DMS114 treated with DMSO at 0.1 percent for 48 hours (cell line): ENCODE measurements around the gene KIF26A.

Source experiments
- DNase-seq: peaks from one replicate; lab custom pipeline; 2025; ENCODE audit not compliant: unreplicated experiment; lab: John Stamatoyannopoulos, UW

KIF26A gene

DNA sequence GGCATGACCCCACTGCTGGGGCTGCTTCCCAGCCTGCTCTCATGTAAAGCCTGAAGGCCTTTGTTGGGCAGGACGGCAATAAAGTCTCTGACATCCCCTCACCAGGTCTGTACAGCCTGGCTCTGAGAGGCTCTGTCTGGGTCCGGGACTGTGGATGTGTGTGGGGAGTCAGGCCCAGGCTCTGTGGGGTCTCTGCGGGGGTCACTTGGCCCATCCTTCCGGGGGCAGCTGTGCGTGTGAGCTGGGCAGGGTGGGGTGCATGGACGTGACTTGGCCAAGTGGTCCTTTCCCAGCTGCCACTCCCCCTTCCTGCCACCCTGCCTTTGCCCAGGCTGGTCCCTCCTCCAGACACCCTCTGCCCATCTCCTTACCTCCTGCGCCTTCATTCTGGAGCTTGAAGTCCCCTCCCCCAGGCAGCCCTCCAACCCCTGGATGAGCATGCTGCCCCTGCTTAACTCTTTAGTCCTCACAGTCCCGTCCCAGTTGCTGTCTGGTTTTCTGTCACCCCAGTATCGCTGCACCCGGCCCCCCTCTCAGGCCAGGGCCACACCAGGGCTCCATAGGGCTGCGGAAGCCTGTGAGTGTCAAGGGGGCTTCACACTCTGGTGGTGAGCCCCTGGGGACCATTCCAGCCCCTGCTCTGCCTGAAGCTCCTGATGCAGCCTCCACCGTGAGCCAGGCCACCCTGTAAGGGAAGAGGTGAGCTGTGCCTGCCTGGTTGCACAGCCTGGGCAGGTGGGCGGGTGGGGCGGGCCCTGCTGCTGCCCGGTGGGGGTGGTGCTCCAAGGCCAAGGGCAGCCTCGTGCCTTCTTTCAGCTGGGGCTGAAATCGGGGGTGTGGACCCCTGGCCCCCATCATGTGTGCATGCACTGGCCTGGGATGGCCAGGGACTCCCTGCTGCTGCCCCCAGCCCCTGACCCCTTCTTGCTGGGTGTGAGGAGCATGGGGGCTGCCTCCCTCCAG lies 25.5 kb upstream of the KIF26A start:
- no peak for DNase-seq

DNA sequence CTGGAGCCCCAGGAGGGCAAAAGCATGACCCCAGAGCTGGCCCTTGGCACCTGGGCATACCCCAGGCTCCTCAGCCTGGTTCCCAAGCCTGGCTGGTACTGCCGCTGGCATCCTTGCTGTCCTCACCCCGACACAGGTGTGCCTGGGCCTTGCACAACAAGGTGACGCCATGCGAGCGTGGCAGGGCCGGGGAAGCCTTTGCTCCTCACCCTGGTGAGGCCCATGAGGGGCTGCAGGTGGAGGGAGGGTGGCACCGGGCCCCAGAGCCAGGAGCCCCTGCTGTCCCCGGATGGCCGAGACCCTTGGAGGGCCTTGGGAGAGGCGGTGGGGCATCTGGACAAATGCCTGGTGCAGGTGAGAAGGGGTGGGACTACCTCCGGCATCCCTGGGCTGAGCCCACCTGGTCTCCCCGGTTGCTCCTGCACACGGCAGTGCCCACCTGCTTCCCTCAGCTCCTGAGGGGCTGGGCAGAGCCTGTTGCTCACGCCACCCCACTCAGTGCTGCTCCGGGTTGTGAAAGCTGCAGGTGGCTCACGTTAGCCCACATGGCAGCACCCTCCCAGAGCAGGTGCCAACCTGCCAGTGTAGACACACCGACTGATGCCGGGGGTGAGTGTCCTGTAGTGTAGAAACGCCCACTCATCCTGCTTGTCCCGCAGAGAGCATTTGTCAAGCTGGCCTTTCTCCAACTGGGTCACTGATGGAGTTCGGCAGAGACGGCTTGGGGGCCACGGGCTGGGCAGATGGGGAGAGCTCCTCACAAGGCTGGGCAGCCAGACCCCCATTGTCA lies 24.6 kb upstream of the KIF26A start:
- DNase-seq, result no peak

DNA sequence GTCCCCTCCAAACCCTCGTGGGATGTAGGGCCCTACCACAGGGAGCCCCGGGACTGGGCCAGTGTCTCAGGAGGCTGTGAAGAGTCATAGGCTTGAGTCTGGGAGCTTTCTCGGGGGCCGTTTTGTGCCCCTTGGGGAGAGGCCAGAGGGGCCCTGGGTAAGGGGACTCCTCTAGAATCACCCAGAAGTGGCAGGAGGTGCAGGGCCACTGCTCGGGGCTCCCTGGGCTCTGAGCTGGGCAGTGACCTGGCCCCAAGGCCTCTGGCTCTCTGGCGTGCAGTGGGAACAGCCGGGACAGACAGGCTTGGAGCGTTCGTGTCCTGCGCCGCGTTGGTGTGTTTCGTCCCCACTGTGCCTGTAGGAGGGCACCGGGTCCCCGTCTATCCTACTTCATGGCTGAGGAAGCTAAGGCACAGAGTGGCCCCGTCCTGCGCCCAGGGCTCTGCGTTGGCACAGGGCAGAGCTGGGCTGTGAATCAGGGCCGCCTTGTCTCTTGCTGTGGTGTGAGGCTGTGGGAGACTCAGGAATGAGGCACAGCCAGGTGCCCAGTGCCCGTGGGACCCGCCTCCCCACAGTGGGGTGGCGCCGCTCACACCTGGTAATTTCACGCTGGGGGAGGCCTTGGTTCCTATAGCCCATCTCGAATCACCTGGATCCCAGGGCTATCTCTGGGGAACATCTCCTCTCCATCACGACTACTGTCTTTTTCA lies 23.8 kb upstream of the KIF26A start:
- no peak for DNase-seq

DNA sequence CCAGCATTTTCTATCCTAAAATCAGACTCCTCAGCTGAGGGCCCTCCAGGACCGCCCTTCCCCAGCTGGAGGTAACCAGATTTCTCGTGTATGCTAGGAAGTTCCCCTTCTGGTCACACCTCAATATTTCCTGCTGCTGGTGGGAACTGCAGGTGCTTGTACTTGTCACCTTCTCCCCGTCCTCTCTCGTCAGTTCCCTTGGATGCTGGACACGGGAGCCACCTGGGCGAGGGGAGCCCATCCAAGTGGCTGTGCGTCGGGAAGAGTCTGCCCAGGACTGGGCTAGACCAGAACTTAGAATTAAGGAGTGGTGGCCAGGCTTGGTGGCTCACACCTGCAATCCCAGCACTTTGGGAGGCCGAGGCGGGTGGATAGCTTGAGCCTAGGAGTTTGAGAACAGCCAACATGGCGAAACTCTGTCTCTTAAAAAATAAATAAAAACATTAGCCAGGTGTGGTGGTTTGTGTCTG lies 23.2 kb upstream of the KIF26A start:
- no peak for DNase-seq

DNA sequence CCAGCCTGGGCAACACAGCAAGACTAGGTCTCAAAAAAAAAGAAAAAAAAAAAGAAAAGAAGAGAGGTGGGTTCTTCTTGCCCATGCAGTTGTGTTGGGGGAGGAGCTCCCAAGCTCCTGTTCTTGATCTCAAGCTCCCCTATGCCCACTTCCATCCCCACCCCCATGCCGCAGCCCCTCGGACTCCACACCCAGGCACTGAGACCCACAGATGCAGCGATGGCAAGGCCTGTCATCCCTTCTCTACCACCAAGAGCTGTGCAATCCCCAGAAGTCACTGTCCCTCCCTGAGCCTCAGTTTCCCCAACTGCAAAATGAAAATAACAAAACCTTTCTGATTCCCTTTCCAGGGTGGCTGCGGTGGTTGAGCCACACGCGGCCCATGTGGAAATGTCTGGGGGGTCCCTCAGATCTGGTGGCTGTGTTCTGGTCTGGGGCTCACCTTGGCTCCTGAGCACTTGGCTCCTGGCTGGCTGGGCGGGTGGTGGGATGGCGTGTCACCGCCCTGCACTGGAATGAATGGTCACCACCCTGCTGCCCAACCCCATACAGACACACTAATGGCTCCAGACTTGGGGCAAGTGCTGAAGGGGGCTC lies 22.6 kb upstream of the KIF26A start:
- no peak for DNase-seq

DNA sequence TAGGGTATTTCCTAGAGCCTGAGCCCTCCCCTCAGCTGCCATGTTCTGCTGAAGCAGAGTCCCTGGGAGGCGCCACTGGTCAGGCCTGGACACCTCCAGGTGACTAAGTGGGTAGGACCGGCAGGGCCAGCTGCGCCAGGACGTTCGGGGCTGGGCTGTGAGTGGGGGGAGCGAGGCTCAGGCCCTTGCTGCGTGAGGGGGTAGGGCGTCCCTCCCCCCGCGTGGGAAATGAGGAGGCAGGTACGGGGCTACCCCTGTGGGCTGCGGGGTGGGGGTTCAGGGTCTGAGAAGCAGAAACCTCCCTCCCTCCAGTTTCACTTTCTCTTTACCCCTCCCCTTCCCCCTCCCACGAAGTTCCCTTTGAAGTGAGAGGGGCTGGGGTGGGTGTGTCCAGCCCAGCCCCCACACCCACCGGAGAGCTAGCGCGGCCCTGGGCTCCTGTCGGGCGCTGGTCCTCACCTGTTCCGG lies 22.1 kb upstream of the KIF26A start:
- DNase-seq, result no peak

DNA sequence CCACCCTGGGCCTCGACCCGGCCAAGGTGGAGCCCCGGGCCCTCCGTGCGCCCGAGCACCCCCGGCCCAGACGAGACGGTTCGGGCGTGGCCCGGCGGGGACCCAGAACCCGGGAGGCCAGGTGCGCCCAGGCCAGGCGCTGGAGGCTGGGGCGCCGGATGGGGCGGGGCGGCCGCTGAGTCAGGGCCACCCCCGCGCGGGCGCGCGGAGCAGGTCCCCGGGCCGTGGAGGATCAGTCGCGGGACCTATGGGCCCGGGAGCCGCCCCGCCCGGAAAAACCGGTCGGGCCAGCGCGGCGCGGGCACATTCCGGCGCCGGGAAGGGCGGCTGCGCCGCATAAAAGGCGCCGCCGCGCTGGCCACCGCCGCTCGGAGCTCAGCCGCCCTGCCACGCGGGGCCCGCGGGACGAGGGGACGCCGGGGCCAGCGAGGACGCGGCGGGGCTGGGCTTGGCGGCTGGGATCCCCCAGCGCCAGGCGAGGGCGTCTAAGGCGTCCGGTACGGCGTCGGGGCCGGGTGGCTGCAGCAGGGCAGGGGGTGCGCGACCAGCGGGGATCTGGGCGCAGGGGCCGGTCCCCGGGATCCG lies 21.5 kb upstream of the KIF26A start:
- no peak for DNase-seq

DNA sequence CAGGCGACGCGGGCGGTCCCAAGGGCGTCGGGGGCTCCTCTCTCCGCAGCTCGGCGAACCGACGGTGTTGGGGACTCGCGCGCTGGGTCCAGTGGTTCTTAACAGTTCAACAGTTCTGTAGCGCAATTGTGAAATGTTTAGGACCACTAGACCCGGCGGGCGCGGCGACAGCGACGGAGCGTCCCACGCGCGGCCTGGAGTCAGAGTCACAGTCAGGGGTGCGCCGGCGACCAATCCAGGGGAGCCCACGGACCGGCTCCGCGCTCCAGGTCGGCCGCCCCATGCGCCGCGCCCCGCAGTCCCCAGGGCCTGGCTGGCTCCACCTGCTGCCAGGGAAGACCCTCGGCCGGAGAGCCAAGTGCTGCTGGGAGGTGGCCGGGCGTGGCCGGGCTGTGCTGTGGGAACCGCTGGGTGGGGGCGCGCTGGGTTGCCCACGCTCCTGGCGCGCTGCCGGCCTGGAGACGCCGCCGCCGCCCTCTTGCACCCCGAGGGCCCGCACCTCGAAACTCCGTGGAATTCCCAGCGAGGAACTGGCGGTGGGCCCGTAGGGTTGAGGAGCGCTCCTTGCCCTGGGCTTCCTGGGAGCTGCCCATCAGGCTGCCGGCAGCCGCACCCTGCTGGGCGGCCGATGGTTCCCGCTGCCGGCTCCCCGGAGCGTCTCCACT lies 20.9 kb upstream of the KIF26A start:
- DNase-seq, result no peak

DNA sequence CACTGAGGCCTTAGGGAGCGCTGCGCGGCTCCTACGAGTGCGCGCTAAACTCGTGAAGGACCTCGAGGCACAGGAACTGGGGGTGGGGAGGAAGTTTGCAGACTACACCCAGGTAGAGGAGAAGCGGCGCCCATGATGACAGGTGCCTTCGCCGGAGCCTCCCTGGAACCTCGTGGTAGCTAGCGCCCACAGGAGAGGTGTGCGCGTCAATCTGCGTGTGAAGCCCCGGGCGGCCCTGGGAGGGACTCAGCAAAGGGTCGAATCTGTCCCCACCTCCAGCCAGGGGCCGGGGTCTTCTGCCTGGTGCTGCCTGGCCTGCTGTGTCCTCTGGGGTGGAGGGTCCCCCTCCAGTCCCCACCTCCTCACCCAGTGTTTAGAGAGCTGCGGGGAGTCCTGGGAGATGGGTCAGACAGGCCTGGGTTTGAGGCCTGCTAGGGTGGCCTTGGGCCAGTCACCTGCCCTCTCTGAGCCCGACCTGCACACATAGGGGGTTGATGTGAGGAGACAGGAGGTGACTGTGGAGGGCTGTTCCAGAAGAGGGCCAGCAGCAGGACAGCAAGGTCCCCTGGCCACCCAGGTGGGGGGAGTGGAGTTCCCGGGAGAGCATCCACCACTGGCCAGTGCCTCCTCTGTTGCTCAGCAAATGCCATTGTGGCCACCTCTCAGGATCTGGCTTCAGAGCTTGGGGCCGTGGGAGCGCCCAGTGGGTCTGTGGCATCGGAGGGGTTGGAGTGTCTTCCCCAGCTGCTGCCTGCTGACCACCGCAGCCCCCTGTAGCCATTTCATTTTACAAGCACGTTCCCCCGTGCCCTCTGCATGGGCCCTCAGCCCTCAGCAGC lies 20.2 kb upstream of the KIF26A start:
- no peak for DNase-seq

DNA sequence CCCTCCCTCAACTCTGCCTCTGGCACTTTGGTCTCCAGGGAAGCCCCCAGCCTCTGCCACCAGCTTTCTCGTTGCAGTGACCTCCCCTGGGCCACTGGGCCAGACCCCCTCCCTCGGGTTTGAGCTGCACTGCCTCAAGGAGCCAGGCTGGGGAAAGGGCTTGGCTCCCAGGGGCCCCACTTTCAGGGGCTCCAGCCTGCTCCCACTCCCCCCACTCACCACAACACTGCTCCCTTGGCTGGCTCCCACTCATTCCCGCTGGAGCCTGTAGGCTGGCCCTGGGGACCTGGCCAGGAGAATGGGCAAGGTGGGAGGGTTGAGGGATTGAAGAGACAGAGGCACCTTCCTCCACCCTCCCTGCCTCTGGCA lies 19.3 kb upstream of the KIF26A start:
- no peak for DNase-seq

DNA sequence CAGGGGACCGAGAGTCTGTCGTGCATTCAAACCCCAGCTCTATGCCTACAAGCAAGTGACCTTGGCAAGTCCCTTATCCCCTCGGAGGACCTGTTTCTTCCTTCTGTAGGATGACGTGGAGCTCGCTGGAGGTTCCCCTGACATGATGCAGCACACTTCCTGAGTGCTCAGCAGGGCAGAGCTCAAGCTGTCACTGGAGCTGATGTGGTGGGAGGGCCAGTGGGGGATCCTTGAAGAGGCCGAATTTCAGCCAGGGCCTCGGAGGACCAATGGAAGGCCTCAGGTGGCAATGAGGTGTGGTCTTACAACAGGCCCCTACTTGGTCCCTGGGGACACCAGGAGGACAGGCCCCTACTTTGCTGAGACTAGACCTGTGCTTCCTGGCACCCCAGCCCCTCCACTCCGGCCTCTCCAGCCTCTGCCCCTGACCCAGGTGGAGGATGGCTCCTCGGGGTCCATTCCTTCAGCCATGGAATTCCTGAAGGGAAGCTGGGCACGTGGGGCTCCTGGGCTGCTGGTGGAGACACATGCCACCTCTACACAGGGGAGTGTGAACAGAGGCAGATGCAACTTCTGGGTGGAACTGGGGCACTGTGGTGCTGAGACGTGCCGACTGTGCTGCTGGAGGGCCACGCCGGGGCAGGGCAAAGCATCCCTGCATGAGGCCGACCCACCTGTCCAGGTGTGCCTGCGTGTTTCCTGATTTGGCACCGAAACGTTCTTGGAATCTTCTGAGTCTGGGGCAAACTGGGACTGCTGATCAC lies 18.7 kb upstream of the KIF26A start:
- no peak for DNase-seq

DNA sequence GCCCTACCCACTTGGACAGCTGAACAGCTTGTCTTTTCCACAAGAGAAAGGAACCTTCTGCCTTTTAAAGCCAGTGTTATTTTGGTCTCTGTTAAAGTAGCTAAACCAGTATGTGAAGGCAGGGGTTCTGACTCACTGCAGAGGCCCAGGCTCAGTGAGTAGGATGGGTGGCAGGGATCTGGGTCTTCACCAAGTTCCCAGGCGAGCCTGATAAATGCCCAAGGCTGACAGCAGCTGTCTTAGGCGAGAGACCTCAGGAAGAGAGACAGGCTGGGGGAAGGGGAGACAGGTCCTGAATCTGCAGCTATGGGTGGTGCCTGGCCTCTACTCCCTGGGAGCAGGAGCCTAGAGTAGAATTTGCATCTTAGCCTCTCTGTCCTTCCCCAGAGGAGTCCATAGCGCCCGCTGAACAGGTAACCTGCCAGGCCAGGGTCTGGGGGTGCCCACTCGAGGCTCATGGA lies 18.1 kb upstream of the KIF26A start:
- DNase-seq, result no peak

DNA sequence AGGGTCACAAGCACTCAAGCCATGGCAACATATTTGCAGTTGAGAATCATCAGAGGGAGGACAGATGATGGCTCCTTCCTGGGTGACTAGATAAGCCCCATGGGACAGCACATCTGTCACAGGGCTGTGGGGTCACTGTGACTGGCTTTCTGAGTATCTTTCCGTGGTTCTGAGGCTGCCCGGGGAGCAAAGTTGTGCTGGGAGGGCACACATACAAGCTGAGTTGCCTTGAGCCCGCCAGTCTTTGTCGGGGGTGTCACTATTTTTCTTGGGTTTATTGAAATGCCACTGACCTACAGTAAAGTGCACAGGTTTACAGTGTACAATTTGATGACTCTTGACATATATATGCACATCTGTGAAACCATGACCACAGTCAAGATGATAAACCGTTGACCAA lies 17.2 kb upstream of the KIF26A start:
- no peak for DNase-seq

DNA sequence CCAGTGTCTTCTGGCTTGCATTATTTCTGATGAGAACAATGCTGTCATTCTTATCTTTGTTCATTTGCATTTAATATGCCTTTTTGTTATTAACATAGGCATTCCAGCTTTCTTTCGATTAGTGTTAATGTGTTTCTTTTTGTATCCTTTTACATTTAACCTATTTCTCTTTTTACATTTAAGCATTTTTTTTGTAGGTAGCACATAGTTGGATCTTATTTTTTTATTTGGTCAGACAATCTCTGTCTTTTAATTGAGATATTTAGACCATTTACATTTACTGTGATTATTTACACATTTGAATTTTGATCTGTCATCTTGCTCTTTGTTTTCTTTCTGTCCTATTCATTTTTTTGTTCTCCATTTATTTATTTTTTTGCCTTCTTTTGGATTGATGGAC lies 14.5 kb upstream of the KIF26A start:
- DNase-seq, result no peak

DNA sequence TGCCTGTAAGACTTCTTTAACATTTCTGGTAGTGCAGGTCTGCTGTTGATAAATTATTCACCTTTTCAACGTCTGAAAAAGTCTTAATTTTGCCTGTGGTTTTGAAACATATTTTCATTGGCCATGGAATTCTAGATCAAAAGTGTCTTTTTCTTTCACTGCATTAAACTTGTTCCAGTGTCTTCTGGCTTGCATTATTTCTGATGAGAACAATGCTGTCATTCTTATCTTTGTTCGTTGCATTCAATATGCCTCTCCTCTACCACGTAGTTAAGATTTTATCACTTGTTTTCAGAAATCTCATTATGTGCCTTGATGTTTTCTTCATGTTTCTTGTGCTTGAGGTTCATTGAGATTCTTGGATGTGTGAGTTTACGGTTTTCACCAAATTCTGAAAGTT lies 13.4 kb upstream of the KIF26A start:
- no peak for DNase-seq

DNA sequence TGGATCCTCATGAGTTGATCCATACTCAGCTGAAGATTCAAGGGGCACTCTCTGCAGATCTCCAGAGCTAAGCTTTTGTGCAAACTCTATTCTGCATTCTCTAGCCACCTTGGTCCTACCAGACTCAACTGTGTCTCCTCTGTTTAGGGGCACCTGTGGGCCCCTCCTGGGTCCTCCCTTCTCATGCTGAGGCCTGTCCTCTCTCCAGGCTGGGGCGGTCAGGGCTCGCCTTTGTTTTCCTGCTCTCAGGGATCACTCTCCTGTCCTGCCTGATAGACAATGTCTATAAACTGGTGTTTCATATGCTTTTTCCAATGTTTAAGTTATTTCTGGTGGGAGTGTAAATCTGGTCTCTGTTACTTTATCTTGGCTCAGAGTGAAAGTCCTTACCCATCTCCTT lies 11.6 kb upstream of the KIF26A start:
- DNase-seq, result no peak

DNA sequence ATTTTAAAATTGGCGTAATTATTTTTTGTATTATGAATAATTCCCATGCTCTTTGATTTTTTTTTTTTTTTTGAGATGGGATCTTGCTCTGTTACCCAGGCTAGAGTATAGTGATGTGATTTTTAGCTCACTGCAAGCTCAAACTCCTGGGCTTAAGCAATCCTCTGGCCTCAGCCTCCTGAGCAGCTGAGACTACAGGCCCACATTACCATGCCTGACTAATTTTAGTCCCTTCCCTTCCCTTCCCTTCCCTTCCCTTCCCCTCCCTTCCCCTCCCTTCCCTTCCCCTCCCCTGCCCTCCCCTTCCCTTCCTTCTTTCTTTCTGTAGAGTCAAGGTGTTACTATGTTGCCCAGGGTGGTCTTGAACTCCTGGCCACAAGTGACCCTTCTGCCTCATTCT lies 9.4 kb upstream of the KIF26A start:
- DNase-seq, result no peak

DNA sequence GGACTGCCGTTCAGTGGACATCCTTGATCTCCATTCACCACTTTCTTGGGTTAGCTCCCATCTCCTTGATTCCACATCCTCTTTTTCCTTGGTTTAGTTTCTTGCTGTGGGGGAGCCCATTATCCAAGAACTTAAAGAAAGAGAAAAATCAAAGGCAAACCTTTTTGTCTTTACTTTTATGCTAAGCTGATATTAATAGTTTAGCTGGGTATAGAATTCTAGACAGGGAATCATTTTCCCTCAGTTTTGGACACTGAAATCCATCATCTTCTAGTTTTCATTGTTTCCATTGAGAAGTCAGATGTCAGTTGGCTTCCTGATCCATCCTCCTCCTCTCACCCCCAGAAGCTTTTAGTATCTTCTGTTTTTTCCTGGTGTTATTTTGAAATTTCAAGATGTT lies 8.8 kb upstream of the KIF26A start:
- DNase-seq, result no peak
